MM.1S (cell line): ENCODE data around the gene AMPD2.
"Not testable (repeated sequence)": the region's sequence is repeated elsewhere in the genome, so short reads cannot be mapped to it uniquely, and the experiment has no call there.

Source experiments
- DNase-seq: peaks from one replicate; pipeline ENCODE4 v3.0.0-alpha.2; 2015
- H2AFZ ChIP-seq: fragments of 300-600 bp; sonication (generic); 2 replicates; pipeline ENCODE4 v1.6.0; 2016; ENCODE audit warnings: antibody characterized with exemption, low read length
- H3F3A ChIP-seq: fragments of 300-600 bp; sonication (generic); 2 replicates; pipeline ENCODE4 v1.6.1; 2016; ENCODE audit warnings: mild to moderate bottlenecking, antibody characterized with exemption, low read length, moderate library complexity, mixed read lengths; ENCODE audit not compliant: insufficient read depth
- H3K27ac ChIP-seq: fragments of 300-600 bp; sonication (generic); 2 replicates; pipeline ENCODE4 v1.5.1; 2016; ENCODE audit warnings: mild to moderate bottlenecking, low read length
- H3K27me3 ChIP-seq: fragments of 300-600 bp; sonication (generic); replicated peaks from 2 replicates; pipeline ENCODE4 v1.6.0; 2016; ENCODE audit warnings: low read length; ENCODE audit not compliant: insufficient read depth
- H3K36me3 ChIP-seq: fragments of 300-600 bp; sonication (generic); replicated peaks from 2 replicates; pipeline ENCODE4 v1.6.1; 2016; ENCODE audit warnings: mild to moderate bottlenecking, low read length, mixed read lengths; ENCODE audit not compliant: insufficient read depth
- H3K4me1 ChIP-seq: fragments of 300-600 bp; sonication (generic); 2 replicates; pipeline ENCODE4 v1.6.1; 2016; ENCODE audit warnings: low read length, mixed read lengths
- H3K4me2 ChIP-seq: fragments of 300-600 bp; sonication (generic); 2 replicates; pipeline ENCODE4 v1.6.0; 2016; ENCODE audit warnings: low read depth, low read length
- H3K4me3 ChIP-seq: fragments of 300-600 bp; sonication (generic); 2 replicates; pipeline ENCODE4 v1.5.1; 2016; ENCODE audit warnings: low read length, mixed read lengths
- H3K79me2 ChIP-seq: fragments of 300-600 bp; sonication (generic); 2 replicates; pipeline ENCODE4 v1.6.1; 2016; ENCODE audit warnings: mixed run types, low read length, mixed read lengths
- H3K9ac ChIP-seq: fragments of 300-600 bp; sonication (generic); 2 replicates; pipeline ENCODE4 v1.6.1; 2016; ENCODE audit warnings: low read length, mixed read lengths
- H3K9me2 ChIP-seq: fragments of 300-600 bp; sonication (generic); replicated peaks from 2 replicates; pipeline ENCODE4 v1.6.1; 2016; ENCODE audit warnings: mild to moderate bottlenecking, low read length, mixed read lengths; ENCODE audit not compliant: insufficient read depth
- H3K9me3 ChIP-seq: fragments of 300-600 bp; sonication (generic); replicated peaks from 2 replicates; pipeline ENCODE4 v1.6.1; 2016; ENCODE audit warnings: mild to moderate bottlenecking, low read length, mixed read lengths; ENCODE audit not compliant: insufficient read depth
- H4K20me1 ChIP-seq: fragments of 300-600 bp; sonication (generic); 2 replicates; pipeline ENCODE4 v1.6.1; 2016; ENCODE audit warnings: mild to moderate bottlenecking, low read length, moderate library complexity, mixed read lengths; ENCODE audit not compliant: insufficient read depth
- CTCF ChIP-seq: fragments of 300-600 bp; sonication (generic); IDR thresholded peaks from 2 replicates; pipeline ENCODE4 v1.5.1; 2016; ENCODE audit warnings: antibody characterized with exemption, low read length, mixed read lengths
- EZH2 ChIP-seq: fragments of 300-600 bp; sonication (generic); optimal IDR thresholded peaks from 2 replicates; pipeline ENCODE3; 2017; ENCODE audit warnings: low read depth, mild to moderate bottlenecking, antibody characterized with exemption, low read length, mixed read lengths
- EZH2phosphoT487 ChIP-seq: fragments of 300-600 bp; sonication (generic); IDR thresholded peaks from 2 replicates; pipeline ENCODE4 v1.6.1; 2018; ENCODE audit warnings: antibody characterized with exemption, low read length

AMPD2 gene

GRCh38 chr1:109659997-109660690 is 40.5 kb downstream of the AMPD2 start:
- Histone ChIP-seq H3K9me3 (no peaks in the 10 kb centered on the region), H2AFZ (no peak overlapping the region), H4K20me1 (no peaks in the 10 kb centered on the region), H3K9ac (no peak overlapping the region), H3K9me2 (no peaks in the 10 kb centered on the region), H3K4me2 (no peak overlapping the region), H3K36me3 (no peaks in the 10 kb centered on the region), H3K4me1 (no peaks in the 10 kb centered on the region), H3K4me3 (no peak overlapping the region), H3K27ac (no peak overlapping the region), H3F3A (no peaks in the 10 kb centered on the region), H3K79me2 (no peaks in the 10 kb centered on the region), H3K27me3 (no peaks in the 10 kb centered on the region)
- no peak for TF ChIP-seq EZH2
- no peak for TF ChIP-seq CTCF
- no peak for TF ChIP-seq EZH2phosphoT487
- no peak for DNase-seq

- H3K4me3 ChIP-seq, H3K79me2 ChIP-seq, H3K36me3 ChIP-seq, H3K27me3 ChIP-seq, H3K27ac ChIP-seq, H4K20me1 ChIP-seq, H3K4me1 ChIP-seq, H3F3A ChIP-seq, H3K9me2 ChIP-seq, H3K9ac ChIP-seq, H3K4me2 ChIP-seq, H3K9me3 ChIP-seq, DNase-seq, H2AFZ ChIP-seq: not testable (repeated sequence)
Measured at GRCh38 chr1:109660691-109661026, 41.0 kb downstream of the AMPD2 start.

- Histone ChIP-seq H3K9me2 (no peaks in the 10 kb centered on the region), H3K4me1 (no peaks in the 10 kb centered on the region), H3K4me2 (no peak overlapping the region), H3K9me3 (no peaks in the 10 kb centered on the region), H3K4me3 (no peak overlapping the region), H3K27ac (no peak overlapping the region), H3K79me2 (no peaks in the 10 kb centered on the region), H3K27me3 (no peaks in the 10 kb centered on the region), H3K9ac (no peak overlapping the region), H2AFZ (no peak overlapping the region), H4K20me1 (no peaks in the 10 kb centered on the region), H3K36me3 (no peaks in the 10 kb centered on the region), H3F3A (no peaks in the 10 kb centered on the region)
- no peak for DNase-seq
- TF ChIP-seq CTCF (no peak), EZH2phosphoT487 (no peak), EZH2 (no peak)
Measured at GRCh38 chr1:109661391-109661790, 41.8 kb downstream of the AMPD2 start.

- no peak overlapping the region for H2AFZ ChIP-seq
- no peak for TF ChIP-seq EZH2phosphoT487
- no peaks in the 10 kb centered on the region for H3F3A ChIP-seq
- no peaks in the 10 kb centered on the region for H3K4me1 ChIP-seq
- no peak overlapping the region for H3K9ac ChIP-seq
- H3K9me3 ChIP-seq = no peaks in the 10 kb centered on the region
- no peaks in the 10 kb centered on the region for H3K27me3 ChIP-seq
- no peak for DNase-seq
- no peak overlapping the region for H3K4me2 ChIP-seq
- H3K9me2 ChIP-seq = no peaks in the 10 kb centered on the region
- H3K4me3 ChIP-seq = no peak overlapping the region
- no peaks in the 10 kb centered on the region for H4K20me1 ChIP-seq
- H3K79me2 ChIP-seq = no peaks in the 10 kb centered on the region
- H3K27ac ChIP-seq = no peak overlapping the region
- no peaks in the 10 kb centered on the region for H3K36me3 ChIP-seq
Measured at GRCh38 chr1:109664671-109665070, 45.0 kb downstream of the AMPD2 start.
